K562 (cell line): Measurements from ENCODE around the gene INTS6L. TPM values are rescaled to one million over a fixed set of nuclear protein-coding genes. Genes with fewer than 3 reads are reported as not detected.

Experiments used
- ATAC-seq: fragments of 200-7000 bp; cut with Tn5 transposase; 3 replicates; pipeline ENCODE4 v1.9.1; 2020; ENCODE audit warnings: moderate library complexity
- BruUV-seq: library from RNA; stranded (reverse); fragments of 400-500 nt; replicated peaks from 2 replicates; lab custom pipeline; 2021; lab: Mats Ljungman, UMichigan
- CTCF ChIA-PET: fragments of 300-600 bp; formaldehyde crosslinking; extraction: SDS; loops from one replicate; lab custom pipeline; 2021; ENCODE audit warnings: low intra/inter-chr PET ratio; lab: Yijun Ruan, JAX
- POLR2A ChIA-PET: fragments of 300-600, 350-650 bp; sonication (Branson Sonifier 250); formaldehyde crosslinking; extraction: SDS; loops from one replicate; lab custom pipeline; 2021; ENCODE audit warnings: antibody characterized with exemption, inconsistent platforms; lab: Yijun Ruan, JAX
- DNase-seq, 4 experiments: peaks; one replicate each; pipeline versions ENCODE4 v3.0.0 to v3.0.0-alpha.2; 2011 to 2018; ENCODE audit warnings: low spot score in 3 of 4, mixed read lengths in 3 of 4; ENCODE audit errors: extremely low read depth in 1 of 4
- FAIRE-seq: peaks from 2 replicates; lab custom pipeline; 2011; peaks lifted over from hg19 to GRCh38; lab: Jason Lieb, UNC
- H2AFZ ChIP-seq: 2 replicates; pipeline ENCODE4 v1.6.0; 2011; ENCODE audit warnings: low read depth, low read length, control low read depth, inconsistent platforms
- H3K27ac ChIP-seq: fragments of 200-600 bp; 3 replicates; pipeline ENCODE4 v1.8.0; 2011; ENCODE audit warnings: low read depth, mild to moderate bottlenecking, control low read depth, inconsistent platforms, low read length, moderate library complexity, mixed read lengths; ENCODE audit errors: extremely low read depth
- H3K27me3 ChIP-seq, 2 experiments: fragments of 300-600 bp in 1 of 2; 2 replicates in 1 of 2; 3 replicates in 1 of 2; pipeline versions ENCODE4 v1.6.0 to v1.8.0; 2011; ENCODE audit warnings: inconsistent platforms in 2 of 2, low read length in 2 of 2, mild to moderate bottlenecking in 1 of 2, mixed read lengths in 1 of 2, moderate library complexity in 1 of 2; ENCODE audit not compliant: control insufficient read depth in 2 of 2, insufficient read depth in 2 of 2
- H3K36me3 ChIP-seq: fragments of 300-600 bp; 3 replicates; pipeline ENCODE4 v1.8.0; 2011; ENCODE audit warnings: mild to moderate bottlenecking, low read length, inconsistent platforms; ENCODE audit not compliant: control insufficient read depth, insufficient read depth
- H3K4me1 ChIP-seq, 2 experiments: fragments of 200-600 bp in 1 of 2; replicated peaks in 1 of 2; 2 replicates in 1 of 2; 3 replicates in 1 of 2; pipeline versions ENCODE4 v1.5.1 to v1.8.0; 2011; ENCODE audit warnings: inconsistent platforms in 2 of 2, low read length in 2 of 2, mild to moderate bottlenecking in 1 of 2, mixed read lengths in 1 of 2, moderate library complexity in 1 of 2; ENCODE audit not compliant: control insufficient read depth in 2 of 2, insufficient read depth in 2 of 2
- H3K4me2 ChIP-seq: 2 replicates; pipeline ENCODE4 v1.6.1; 2011; ENCODE audit warnings: low read length, control low read depth, inconsistent platforms, mixed read lengths; ENCODE audit not compliant: insufficient read depth
- H3K4me3 ChIP-seq: fragments of 200-600 bp; sonication (generic), shearing (Covaris generic); 2 replicates; pipeline ENCODE4 v1.5.1; 2016; ENCODE audit warnings: control low read depth, inconsistent platforms
- H3K79me2 ChIP-seq: fragments of 200-600 bp; 3 replicates; pipeline ENCODE4 v1.8.0; 2011; ENCODE audit warnings: low read length, inconsistent platforms; ENCODE audit not compliant: control insufficient read depth, insufficient read depth
- H3K9ac ChIP-seq, 2 experiments: 2 replicates each; pipeline versions ENCODE4 v1.6.0 to v1.6.1; 2011; ENCODE audit warnings: low read depth in 2 of 2, low read length in 2 of 2, control low read depth in 1 of 2, inconsistent platforms in 1 of 2, mild to moderate bottlenecking in 1 of 2, mixed read lengths in 1 of 2; ENCODE audit not compliant: insufficient read depth in 1 of 2
- H3K9me1 ChIP-seq: one replicate; pipeline ENCODE4 v1.6.0; 2011; ENCODE audit warnings: inconsistent platforms, mild to moderate bottlenecking, low read length, moderate library complexity; ENCODE audit not compliant: control insufficient read depth, insufficient read depth
- H3K9me3 ChIP-seq: replicated peaks from 2 replicates; pipeline ENCODE4 v1.5.1; 2011; ENCODE audit warnings: low read depth, low read length, inconsistent platforms; ENCODE audit not compliant: control insufficient read depth, insufficient read depth
- H4K20me1 ChIP-seq: replicated peaks from 2 replicates; pipeline ENCODE4 v1.6.1; 2011; ENCODE audit warnings: low read length, inconsistent platforms, mixed read lengths; ENCODE audit not compliant: control insufficient read depth, insufficient read depth
- BRD4 ChIP-seq: fragments of 200-600 bp; sonication (generic); IDR thresholded peaks from 2 replicates; pipeline ENCODE4 v1.6.1; 2017; ENCODE audit warnings: inconsistent platforms
- C11orf30 ChIP-seq: fragments of 450-650 bp; IDR thresholded peaks from 2 replicates; pipeline ENCODE4 v1.6.1; 2016; ENCODE audit warnings: low read depth, mild to moderate bottlenecking
- CCAR2 ChIP-seq: fragments of 200-400 bp; formaldehyde crosslinking; IDR thresholded peaks from 2 replicates; pipeline ENCODE4 v1.6.1; 2017; ENCODE audit warnings: mild to moderate bottlenecking, low read depth, low read length
- FOS ChIP-seq: IDR thresholded peaks from 3 replicates; pipeline ENCODE4 v1.6.1; 2011; ENCODE audit not compliant: insufficient read length; ENCODE audit errors: extremely low read depth
- HDAC8 ChIP-seq: fragments of 450-650 bp; IDR thresholded peaks from 2 replicates; pipeline ENCODE4 v1.6.1; 2016; ENCODE audit warnings: mild to moderate bottlenecking, missing genetic modification characterization, moderate library complexity, missing compliant biosample characterization
- KLF16 ChIP-seq: IDR thresholded peaks from 2 replicates; pipeline ENCODE4 v1.6.1; 2016; ENCODE audit warnings: antibody characterized with exemption
- PML ChIP-seq: IDR thresholded peaks from 2 replicates; pipeline ENCODE4 v1.6.1; 2012; ENCODE audit warnings: low read length, inconsistent platforms
- POU5F1 ChIP-seq: fragments of 150-350 bp; IDR thresholded peaks from 2 replicates; pipeline ENCODE4 v1.6.1; 2014; ENCODE audit warnings: borderline replicate concordance, low read length, low read depth, mild to moderate bottlenecking; ENCODE audit not compliant: partially characterized antibody
- RB1 ChIP-seq: fragments of 450-650 bp; IDR thresholded peaks from 2 replicates; pipeline ENCODE4 v1.6.1; 2017; ENCODE audit warnings: low read depth, mild to moderate bottlenecking
- SMAD1 ChIP-seq: fragments of 150-350 bp; IDR thresholded peaks from 2 replicates; pipeline ENCODE4 v1.6.1; 2014; ENCODE audit warnings: low read length, low read depth; ENCODE audit not compliant: partially characterized antibody
- SP2 ChIP-seq: IDR thresholded peaks from 2 replicates; pipeline ENCODE4 v1.6.1; 2011; ENCODE audit warnings: mild to moderate bottlenecking, low read depth, low read length, moderate library complexity; ENCODE audit not compliant: poor library complexity, severe bottlenecking; ENCODE audit errors: extremely low read depth
- SRSF3 ChIP-seq: fragments of 200-400 bp; formaldehyde crosslinking; IDR thresholded peaks from 2 replicates; pipeline ENCODE4 v1.6.1; 2016; ENCODE audit warnings: mild to moderate bottlenecking, low read length, moderate library complexity; ENCODE audit not compliant: insufficient read depth
- ZBED1 ChIP-seq: IDR thresholded peaks from 2 replicates; pipeline ENCODE4 v1.6.1; 2014
- ZNF134 ChIP-seq: fragments of 250-450 bp; sonication (Bioruptor Pico); conservative IDR thresholded peaks from 2 replicates; pipeline ENCODE4 v1.4.0; 2020
- ZNF23 ChIP-seq: fragments of 250-450 bp; sonication (Bioruptor Pico); IDR thresholded peaks from 2 replicates; pipeline ENCODE4 v1.4.0; 2020; ENCODE audit warnings: mild to moderate bottlenecking
- ZNF551 ChIP-seq: fragments of 250-450 bp; sonication (Bioruptor Pico); IDR thresholded peaks from 2 replicates; pipeline ENCODE4 v1.5.0; 2021; ENCODE audit warnings: mild to moderate bottlenecking, moderate library complexity
- WGBS: fragments of 100-300 bp; shearing (Covaris generic); methylation state at CpG from one replicate; pipeline ENCODE4 v1.1.6; 2016; ENCODE audit warnings: low coverage, mixed read lengths; ENCODE audit not compliant: insufficient coverage; ENCODE audit errors: missing lambda C conversion rate; 5-methylcytosine and 5-hydroxymethylcytosine counted together
- in situ Hi-C: fragments of 300-500 bp; cut with MboI; formaldehyde crosslinking; loops from 4 replicates; pipeline ENCODE4 v1.15.0; 2018; ENCODE audit warnings: inconsistent platforms, mixed read lengths
- intact Hi-C: fragments of 100-400 bp; cut with micrococcal nuclease; formaldehyde crosslinking; loops from 2 replicates; pipeline ENCODE4 v1.14.2; 2022
- polyA plus RNA-seq, 8 experiments: library from polyadenylated mRNA; depleted of rRNA in 4 of 8; stranded (reverse) in 5 of 8; unstranded in 3 of 8; fragments of >200 nt; fragmentation: Nextera tagmentation in 2 of 8; fragmentation: Illumina TruSeq in 1 of 8; extraction: Ambion mirVana in 2 of 8; extraction: Trizol in 1 of 8; gene quantifications; 2 replicates each; pipeline versions ENCODE4 v1.2.1 to v1.2.3, GENCODE V29; 2011 to 2014; ENCODE audit warnings: inconsistent platforms in 1 of 8, missing spikeins in 1 of 8
- total RNA-seq, 7 experiments: library from RNA; depleted of rRNA in 6 of 7; stranded (reverse); fragments of >200 nt in 6 of 7; fragmentation: Illumina TruSeq in 2 of 7; extraction: Trizol in 2 of 7; gene quantifications; 2 replicates each; pipeline versions ENCODE4 v1.2.1 to v1.2.3, GENCODE V29; 2011 to 2021; ENCODE audit warnings: low replicate concordance in 1 of 7
- TF ChIP-seq, protein P1 (sequence below): fragments of 250-450 bp; sonication (Bioruptor Pico); IDR thresholded peaks from 2 replicates; pipeline ENCODE4 v1.4.0; 2020; ENCODE audit warnings: mild to moderate bottlenecking, moderate library complexity, borderline replicate concordance
- TF ChIP-seq, protein P2 (sequence below): sonication (generic); formaldehyde crosslinking; IDR thresholded peaks from 2 replicates; pipeline ENCODE4 v1.8.1; 2023; ENCODE audit warnings: mild to moderate bottlenecking, missing genetic modification reagents, moderate library complexity

INTS6L gene
- total and polyA plus RNA-seq, 9 of the 15 experiments (the other 6 are each of a cell fraction or from before 2014, with no cell fraction given) = 6.1 to 44.9 (median 21.9) TPM

DNA sequence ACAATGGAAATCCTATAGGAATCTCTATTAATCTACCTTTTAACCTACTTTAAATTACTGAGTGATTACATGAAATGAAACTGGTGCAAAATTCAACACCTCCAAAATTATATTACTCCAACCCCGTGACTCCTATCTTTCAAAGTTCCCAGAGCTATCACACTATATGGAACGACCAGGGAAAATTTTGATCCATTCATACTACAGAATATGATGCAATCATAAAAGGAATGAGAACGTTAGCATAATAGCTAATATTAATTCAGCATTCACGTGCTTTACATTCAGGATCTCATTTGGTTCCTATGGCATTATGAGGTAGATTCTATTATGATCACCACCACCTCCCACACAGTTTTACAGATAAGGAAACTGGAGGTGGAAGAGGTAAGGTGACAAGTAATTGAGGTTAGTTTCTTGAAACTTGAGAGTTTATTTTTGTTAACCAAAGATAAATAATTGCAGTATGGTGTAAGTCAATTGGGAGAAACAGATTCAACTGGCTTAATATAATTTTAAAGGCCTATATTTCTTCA, 29.4 kb upstream of the INTS6L start (continued):
- no peak for TF ChIP-seq PML
- TF ChIP-seq FOS = no peak
- TF ChIP-seq ZBED1 = no peak
- no peak for TF ChIP-seq ZNF551 (CRISPR knock-in tag)

DNA sequence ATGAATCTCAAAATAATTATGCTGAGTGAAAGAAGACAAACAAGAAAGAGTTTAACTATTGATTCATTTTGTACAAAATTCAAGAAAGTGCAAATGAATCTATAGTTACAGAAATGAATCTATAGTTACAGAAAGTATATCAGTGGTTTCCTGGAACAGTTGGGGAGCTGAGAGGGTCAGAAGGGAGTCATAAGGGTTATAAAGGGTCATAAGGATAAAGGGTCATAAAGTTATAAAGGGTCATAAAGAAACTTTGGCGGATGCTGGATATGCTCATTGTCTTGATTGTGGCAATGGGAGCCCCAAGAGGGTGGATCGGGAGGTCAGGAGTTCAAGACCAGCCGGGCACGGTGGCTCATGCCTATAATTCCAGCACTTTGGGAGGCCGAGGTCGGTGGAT, 26.0 kb upstream of the INTS6L start:
- H2AFZ ChIP-seq = no peak overlapping the region
- in situ Hi-C loops = no loop called here

More for the DNA sequence above, 26.0 kb upstream of the INTS6L start:
- Histone ChIP-seq H4K20me1 (no peaks in the 10 kb centered on the region; the same call in 1 of the 2 replicates), H3K4me1 (no peaks in the 10 kb centered on the region), H3K36me3 (no peaks in the 10 kb centered on the region), H3K27ac (no peak overlapping the region), H3K79me2 (no peaks in the 10 kb centered on the region), H3K9ac (no peak overlapping the region), H3K9me3 (no peaks in the 10 kb centered on the region), H3K4me2 (no peak overlapping the region), H3K9me1 (no peaks in the 10 kb centered on the region), H3K27me3 (no peaks in the 10 kb centered on the region; a peak in 1 of 5 replicates), H3K4me3 (no peak overlapping the region)
- WGBS = 9% methylated on average over 6 of the region's 6 CpGs
- BruUV-seq = no TSS peak
- TF ChIP-seq KLF16 (no peak), SP2 (no peak), BRD4 (no peak), C11orf30 (no peak), ZNF23 (no peak), RB1 (no peak), CCAR2 (no peak), HDAC8 (tag) (no peak), SMAD1 (no peak), SRSF3 (no peak), ZNF134 (CRISPR knock-in tag) (no peak), POU5F1 (no peak)
- TF ChIP-seq, protein P1, sequence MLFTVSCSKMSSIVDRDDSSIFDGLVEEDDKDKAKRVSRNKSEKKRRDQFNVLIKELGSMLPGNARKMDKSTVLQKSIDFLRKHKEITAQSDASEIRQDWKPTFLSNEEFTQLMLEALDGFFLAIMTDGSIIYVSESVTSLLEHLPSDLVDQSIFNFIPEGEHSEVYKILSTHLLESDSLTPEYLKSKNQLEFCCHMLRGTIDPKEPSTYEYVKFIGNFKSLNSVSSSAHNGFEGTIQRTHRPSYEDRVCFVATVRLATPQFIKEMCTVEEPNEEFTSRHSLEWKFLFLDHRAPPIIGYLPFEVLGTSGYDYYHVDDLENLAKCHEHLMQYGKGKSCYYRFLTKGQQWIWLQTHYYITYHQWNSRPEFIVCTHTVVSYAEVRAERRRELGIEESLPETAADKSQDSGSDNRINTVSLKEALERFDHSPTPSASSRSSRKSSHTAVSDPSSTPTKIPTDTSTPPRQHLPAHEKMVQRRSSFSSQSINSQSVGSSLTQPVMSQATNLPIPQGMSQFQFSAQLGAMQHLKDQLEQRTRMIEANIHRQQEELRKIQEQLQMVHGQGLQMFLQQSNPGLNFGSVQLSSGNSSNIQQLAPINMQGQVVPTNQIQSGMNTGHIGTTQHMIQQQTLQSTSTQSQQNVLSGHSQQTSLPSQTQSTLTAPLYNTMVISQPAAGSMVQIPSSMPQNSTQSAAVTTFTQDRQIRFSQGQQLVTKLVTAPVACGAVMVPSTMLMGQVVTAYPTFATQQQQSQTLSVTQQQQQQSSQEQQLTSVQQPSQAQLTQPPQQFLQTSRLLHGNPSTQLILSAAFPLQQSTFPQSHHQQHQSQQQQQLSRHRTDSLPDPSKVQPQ (CRISPR knock-in tag) = no peak
- TF ChIP-seq, protein P2, sequence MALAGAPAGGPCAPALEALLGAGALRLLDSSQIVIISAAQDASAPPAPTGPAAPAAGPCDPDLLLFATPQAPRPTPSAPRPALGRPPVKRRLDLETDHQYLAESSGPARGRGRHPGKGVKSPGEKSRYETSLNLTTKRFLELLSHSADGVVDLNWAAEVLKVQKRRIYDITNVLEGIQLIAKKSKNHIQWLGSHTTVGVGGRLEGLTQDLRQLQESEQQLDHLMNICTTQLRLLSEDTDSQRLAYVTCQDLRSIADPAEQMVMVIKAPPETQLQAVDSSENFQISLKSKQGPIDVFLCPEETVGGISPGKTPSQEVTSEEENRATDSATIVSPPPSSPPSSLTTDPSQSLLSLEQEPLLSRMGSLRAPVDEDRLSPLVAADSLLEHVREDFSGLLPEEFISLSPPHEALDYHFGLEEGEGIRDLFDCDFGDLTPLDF (CRISPR knock-in tag) = no peak
- no peak for DNase-seq
- FAIRE-seq = no peak
- ChIA-PET POLR2A (no interaction called here), CTCF (no interaction called here)
- intact Hi-C loops = no loop called here
- no peak for ATAC-seq
